Pulmonary artery endothelial cell (primary cell): ENCODE results near the gene XXYLT1. TPM values are rescaled to one million over a fixed set of nuclear protein-coding genes. Genes with fewer than 3 reads are reported as not detected.
A peak's percentile ranks its signal among the peaks of the same experiment; 100 is the strongest.
"Not testable (repeated sequence)": the region's sequence is repeated elsewhere in the genome, so short reads cannot be mapped to it uniquely, and the experiment has no call there.

Source experiments
- DNase-seq: peaks from one replicate; pipeline ENCODE4 v3.0.0-alpha.2; 2011; ENCODE audit warnings: low read depth, low spot score
- total RNA-seq: library from RNA; depleted of rRNA; stranded (reverse); fragments of >200 nt; gene quantifications from 2 replicates; pipeline ENCODE4 v1.2.3, GENCODE V29; 2014

The XXYLT1 gene
- total RNA-seq, 1 donor from 2014 or later = 42.1 TPM

- DNase-seq = not testable (repeated sequence)
Measured at GRCh38 chr3:195186710-195187047, 84.3 kb downstream of the XXYLT1 start.

- DNase-seq = no peak
Measured at GRCh38 chr3:195186041-195186709, 84.8 kb downstream of the XXYLT1 start.

- no peak for DNase-seq
Measured at GRCh38 chr3:195185583-195185982, 85.4 kb downstream of the XXYLT1 start.

- no peak for DNase-seq
Measured at GRCh38 chr3:195184716-195185421, 86.1 kb downstream of the XXYLT1 start.

GRCh38 chr3:195183071-195183776 lies 87.7 kb downstream of the XXYLT1 start:
- no peak for DNase-seq

- DNase-seq = peak; percentile 78
Measured at GRCh38 chr3:195182470-195182795, 88.5 kb downstream of the XXYLT1 start.

GRCh38 chr3:195181741-195182469 lies 89.1 kb downstream of the XXYLT1 start:
- DNase-seq = no peak

GRCh38 chr3:195181113-195181498 lies 89.9 kb downstream of the XXYLT1 start:
- no peak for DNase-seq

- DNase-seq = no peak
Measured at GRCh38 chr3:195180490-195181112, 90.4 kb downstream of the XXYLT1 start.

GRCh38 chr3:195179776-195180489 lies 91.0 kb downstream of the XXYLT1 start:
- no peak for DNase-seq

- no peak for DNase-seq
Measured at GRCh38 chr3:195178124-195178910, 92.6 kb downstream of the XXYLT1 start.

GRCh38 chr3:195177422-195178123 lies 93.4 kb downstream of the XXYLT1 start:
- no peak for DNase-seq

GRCh38 chr3:195176776-195177175 lies 94.2 kb downstream of the XXYLT1 start:
- DNase-seq = no peak

- DNase-seq = no peak
Measured at GRCh38 chr3:195175476-195176337, 95.3 kb downstream of the XXYLT1 start.

GRCh38 chr3:195175076-195175475 lies 95.9 kb downstream of the XXYLT1 start:
- no peak for DNase-seq

- DNase-seq = no peak
Measured at GRCh38 chr3:195173657-195174056, 97.3 kb downstream of the XXYLT1 start.

- DNase-seq = no peak
Measured at GRCh38 chr3:195172896-195173295, 98.1 kb downstream of the XXYLT1 start.

GRCh38 chr3:195172039-195172684 lies 98.8 kb downstream of the XXYLT1 start:
- no peak for DNase-seq
